ENCODE results near the gene TEAD2.
"Not testable (repeated sequence)": the region's sequence is repeated elsewhere in the genome, so short reads cannot be mapped to it uniquely, and the experiment has no call there.

Gene TEAD2

DNA sequence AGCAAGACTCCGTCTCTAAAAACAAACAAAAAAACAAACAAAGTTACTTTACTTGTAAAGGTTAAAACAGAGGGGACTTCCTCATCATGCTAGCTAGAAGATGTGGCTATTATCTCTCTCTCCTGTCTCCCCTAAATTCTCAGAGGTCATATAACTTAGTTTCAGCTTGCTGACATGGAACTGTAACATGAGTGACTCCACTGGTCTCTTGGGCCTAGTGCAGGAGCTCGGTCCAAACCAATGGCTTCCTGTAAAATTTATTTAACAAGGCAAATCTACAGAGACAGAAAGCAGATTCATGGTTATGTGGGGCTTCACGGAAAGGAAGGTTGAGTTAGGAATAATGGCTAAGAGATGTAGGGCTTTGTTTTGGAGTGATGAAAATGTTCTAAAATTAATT is 16.3 kb upstream of the TEAD2 start:
- no peak overlapping the region for H3K4me3 ChIP-seq (ENCODE audit: low read depth, low read length)
- DNase-seq = no peak
- peaks cover 3% of the 10 kb centered on the region; the same call in 1 of the 2 replicates for H3K27me3 ChIP-seq
- H3K4me1 ChIP-seq = no peaks in the 10 kb centered on the region
- TF ChIP-seq, protein P1, sequence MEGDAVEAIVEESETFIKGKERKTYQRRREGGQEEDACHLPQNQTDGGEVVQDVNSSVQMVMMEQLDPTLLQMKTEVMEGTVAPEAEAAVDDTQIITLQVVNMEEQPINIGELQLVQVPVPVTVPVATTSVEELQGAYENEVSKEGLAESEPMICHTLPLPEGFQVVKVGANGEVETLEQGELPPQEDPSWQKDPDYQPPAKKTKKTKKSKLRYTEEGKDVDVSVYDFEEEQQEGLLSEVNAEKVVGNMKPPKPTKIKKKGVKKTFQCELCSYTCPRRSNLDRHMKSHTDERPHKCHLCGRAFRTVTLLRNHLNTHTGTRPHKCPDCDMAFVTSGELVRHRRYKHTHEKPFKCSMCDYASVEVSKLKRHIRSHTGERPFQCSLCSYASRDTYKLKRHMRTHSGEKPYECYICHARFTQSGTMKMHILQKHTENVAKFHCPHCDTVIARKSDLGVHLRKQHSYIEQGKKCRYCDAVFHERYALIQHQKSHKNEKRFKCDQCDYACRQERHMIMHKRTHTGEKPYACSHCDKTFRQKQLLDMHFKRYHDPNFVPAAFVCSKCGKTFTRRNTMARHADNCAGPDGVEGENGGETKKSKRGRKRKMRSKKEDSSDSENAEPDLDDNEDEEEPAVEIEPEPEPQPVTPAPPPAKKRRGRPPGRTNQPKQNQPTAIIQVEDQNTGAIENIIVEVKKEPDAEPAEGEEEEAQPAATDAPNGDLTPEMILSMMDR (IDR thresholded peaks at IDR 0.05; ENCODE audit: low read depth, low read length) = no peak
- H3K36me3 ChIP-seq = no peaks in the 10 kb centered on the region
- no peaks in the 10 kb centered on the region; the same call in 1 of the 2 replicates for H3K9me3 ChIP-seq

DNA sequence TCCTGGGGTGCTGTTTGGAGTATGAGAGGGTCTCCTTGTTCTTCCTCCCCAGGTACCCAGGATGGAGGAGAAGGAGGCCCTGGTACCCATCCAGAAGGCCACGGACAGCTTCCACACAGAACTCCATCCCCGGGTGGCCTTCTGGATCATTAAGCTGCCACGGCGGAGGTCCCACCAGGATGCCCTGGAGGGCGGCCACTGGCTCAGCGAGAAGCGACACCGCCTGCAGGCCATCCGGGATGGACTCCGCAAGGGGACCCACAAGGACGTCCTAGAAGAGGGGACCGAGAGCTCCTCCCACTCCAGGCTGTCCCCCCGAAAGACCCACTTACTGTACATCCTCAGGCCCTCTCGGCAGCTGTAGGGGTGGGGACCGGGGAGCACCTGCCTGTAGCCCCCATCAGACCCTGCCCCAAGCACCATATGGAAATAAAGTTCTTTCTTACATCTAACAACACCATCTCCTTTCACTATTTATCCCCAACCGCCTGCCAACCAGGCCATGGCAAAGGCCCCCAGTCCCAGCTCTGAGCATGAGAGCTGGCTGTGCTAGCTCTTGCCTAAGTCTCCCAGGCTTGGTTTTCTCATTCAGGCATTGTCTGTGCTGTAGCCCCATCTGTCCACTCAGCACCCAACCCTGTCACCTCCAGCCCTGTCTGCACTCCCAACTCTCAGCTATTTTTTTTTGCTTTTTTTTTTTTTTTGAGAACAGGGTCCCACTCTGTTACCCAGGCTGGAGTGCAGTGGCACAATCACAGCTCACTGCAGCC is 12.6 kb upstream of the TEAD2 start:
- Histone ChIP-seq H3K4me3 (ENCODE audit: low read depth, low read length) (no peak overlapping the region), H3K9me3 (no peaks in the 10 kb centered on the region), H3K27me3 (peaks cover 3% of the 10 kb centered on the region; the same call in 1 of the 2 replicates), H3K36me3 (no peaks in the 10 kb centered on the region), H3K4me1 (no peaks in the 10 kb centered on the region)
- DNase-seq = no peak
- TF ChIP-seq, protein P1 (IDR thresholded peaks at IDR 0.05; ENCODE audit: low read depth, low read length) = no peak

DNA sequence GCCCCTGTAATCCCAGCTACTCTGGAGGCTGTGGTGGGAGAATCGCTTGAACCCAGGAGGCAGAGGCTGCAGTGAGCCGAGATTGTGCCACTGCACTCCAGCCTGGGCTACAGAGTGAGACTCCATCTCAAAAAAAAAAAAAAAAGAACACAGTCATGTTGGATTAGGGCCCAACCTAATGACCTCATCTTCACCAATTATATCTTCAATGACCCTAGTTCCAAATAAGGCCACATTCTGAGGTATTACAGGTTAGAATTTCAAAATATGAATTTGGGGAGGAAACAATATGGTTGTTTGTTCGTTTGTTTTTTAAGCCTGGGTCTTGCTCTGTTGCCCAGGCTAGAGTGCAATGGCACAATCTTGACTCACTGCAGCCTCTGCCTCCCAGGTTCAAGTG is 11.0 kb upstream of the TEAD2 start:
- H3K4me3 ChIP-seq (ENCODE audit: low read depth, low read length); DNase-seq; H3K4me1 ChIP-seq; H3K9me3 ChIP-seq; H3K27me3 ChIP-seq; H3K36me3 ChIP-seq: not testable (repeated sequence)

DNA sequence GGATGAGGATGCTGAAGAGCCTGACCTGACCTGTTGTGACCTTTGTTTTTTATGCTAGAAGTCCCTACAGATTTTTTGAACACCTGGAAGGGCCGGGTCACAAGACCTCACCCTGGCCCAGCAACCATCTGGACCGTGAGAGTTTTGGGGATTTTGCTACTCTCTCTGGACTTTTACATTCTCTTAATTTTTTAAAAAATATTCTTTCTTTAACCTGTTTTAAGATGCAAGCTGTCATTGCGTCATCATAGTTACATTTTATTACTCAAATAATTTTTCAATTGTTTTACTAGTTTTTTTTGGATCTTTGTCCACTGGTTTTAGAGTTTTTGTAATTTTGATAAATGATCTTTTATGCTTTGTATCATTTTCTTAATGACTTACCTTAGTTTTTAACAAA is 9.0 kb upstream of the TEAD2 start:
- no peaks in the 10 kb centered on the region for H3K4me1 ChIP-seq
- H3K36me3 ChIP-seq = no peaks in the 10 kb centered on the region
- no peak overlapping the region for H3K4me3 ChIP-seq (ENCODE audit: low read depth, low read length)
- DNase-seq = no peak
- H3K9me3 ChIP-seq = peaks cover 2% of the 10 kb centered on the region
- H3K27me3 ChIP-seq = peaks cover 3% of the 10 kb centered on the region; the same call in 1 of the 2 replicates
- TF ChIP-seq, protein P1 (IDR thresholded peaks at IDR 0.05; ENCODE audit: low read depth, low read length) = no peak

DNA sequence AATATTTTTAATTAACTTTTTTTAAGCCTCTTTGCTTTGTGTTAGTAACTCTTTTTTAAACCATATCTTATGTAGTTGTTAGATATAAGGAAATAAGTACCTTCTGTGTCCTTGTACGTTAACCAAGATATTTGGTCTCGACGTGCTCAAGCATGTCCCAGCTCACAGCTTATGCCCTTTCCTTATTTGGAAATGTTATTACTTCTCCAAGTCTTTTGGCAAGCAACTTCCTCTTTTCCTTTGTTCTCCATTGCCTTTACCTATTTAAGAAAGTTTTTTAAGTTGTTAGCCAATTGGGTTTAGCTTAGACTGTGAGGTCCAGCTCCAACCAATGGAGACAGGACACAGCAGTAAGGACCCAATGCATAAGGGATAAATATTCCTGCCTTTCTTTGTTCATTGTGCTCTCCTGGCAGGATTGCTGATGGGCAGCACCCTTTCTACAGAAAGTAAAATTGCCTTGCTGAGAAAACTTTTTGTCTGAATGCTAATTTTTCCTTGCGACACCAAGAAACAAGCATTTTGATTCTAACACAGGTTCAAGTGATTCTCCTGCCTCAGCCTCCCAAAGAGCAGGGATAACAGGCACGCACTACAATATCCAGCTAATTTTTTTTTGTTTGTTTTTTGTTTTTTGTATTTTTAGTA is 6.6 kb upstream of the TEAD2 start:
- H3K4me1 ChIP-seq = no peaks in the 10 kb centered on the region
- H3K27me3 ChIP-seq = peaks cover 3% of the 10 kb centered on the region
- DNase-seq = no peak
- H3K4me3 ChIP-seq (ENCODE audit: low read depth, low read length) = no peak overlapping the region
- no peaks in the 10 kb centered on the region for H3K36me3 ChIP-seq
- peaks cover 2% of the 10 kb centered on the region for H3K9me3 ChIP-seq
- TF ChIP-seq, protein P1 (IDR thresholded peaks at IDR 0.05; ENCODE audit: low read depth, low read length) = no peak

DNA sequence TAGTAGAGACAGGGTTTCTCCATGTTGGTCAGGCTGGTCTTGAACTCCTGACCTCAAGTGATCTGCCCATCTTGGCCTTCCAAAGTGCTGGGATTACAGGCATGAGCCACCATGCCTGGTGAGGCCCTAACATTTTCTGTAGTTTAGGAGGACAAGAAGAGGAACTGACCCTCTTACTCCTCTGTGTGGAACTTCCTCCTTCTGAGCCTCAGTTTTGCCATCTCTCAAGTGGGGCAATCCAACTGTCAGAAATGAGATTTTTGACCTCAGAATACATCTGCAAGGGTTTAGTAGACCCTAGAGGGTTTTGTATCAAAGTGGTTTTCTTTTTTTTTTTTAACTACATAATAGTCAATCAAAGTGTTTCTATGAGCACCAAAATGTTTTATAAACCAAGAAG is 3.9 kb upstream of the TEAD2 start:
- H3K36me3 ChIP-seq = no peaks in the 10 kb centered on the region
- no peak for DNase-seq
- peaks cover 2% of the 10 kb centered on the region for H3K9me3 ChIP-seq
- TF ChIP-seq, protein P1 (IDR thresholded peaks at IDR 0.05; ENCODE audit: low read depth, low read length) = no peak
- H3K27me3 ChIP-seq = peaks cover 17% of the 10 kb centered on the region
- no peaks in the 10 kb centered on the region for H3K4me1 ChIP-seq
- no peak overlapping the region for H3K4me3 ChIP-seq (ENCODE audit: low read depth, low read length)
